Neural crest cell (in vitro differentiated cells): ENCODE data around the gene DENND1A. TPM values are rescaled to one million over a fixed set of nuclear protein-coding genes. Genes with fewer than 3 reads are reported as not detected.
"Not testable (repeated sequence)": the region's sequence is repeated elsewhere in the genome, so short reads cannot be mapped to it uniquely, and the experiment has no call there.

Source experiments
- DNase-seq: peaks from one replicate; pipeline ENCODE4 v3.0.0; 2021; ENCODE audit warnings: low read depth, mixed read lengths, low spot score
- H3K27ac Mint-ChIP-seq: one replicate; pipeline ENCODE4 v1.8.0; 2021; ENCODE audit warnings: mild to moderate bottlenecking, mixed read lengths; ENCODE audit not compliant: unreplicated experiment
- H3K27me3 Mint-ChIP-seq: 2 replicates; pipeline ENCODE4 v1.8.0; 2021; ENCODE audit warnings: low read depth, mild to moderate bottlenecking, mixed read lengths
- H3K36me3 Mint-ChIP-seq: 2 replicates; pipeline ENCODE4 v1.8.0; 2021; ENCODE audit warnings: low read depth, mild to moderate bottlenecking, mixed read lengths
- H3K4me1 Mint-ChIP-seq: 2 replicates; pipeline ENCODE4 v1.8.0; 2021; ENCODE audit warnings: mixed read lengths
- H3K4me3 Mint-ChIP-seq: one replicate; pipeline ENCODE4 v1.8.0; 2021; ENCODE audit warnings: mild to moderate bottlenecking, mixed read lengths
- H3K9me3 Mint-ChIP-seq: 2 replicates; pipeline ENCODE4 v1.8.0; 2021; ENCODE audit warnings: mixed read lengths
- CTCF ChIP-seq: fragments of 200-600 bp; sonication (generic); conservative IDR thresholded peaks from 2 replicates; pipeline ENCODE4 v1.5.0; 2021; ENCODE audit warnings: antibody characterized with exemption, mild to moderate bottlenecking
- total RNA-seq: library from RNA; stranded (reverse); gene quantifications from 2 replicates; pipeline ENCODE4 v1.2.1, GENCODE V29; 2021

The DENND1A gene
- total RNA-seq, 1 donor from 2014 or later = 17.8 TPM

- no peak for TF ChIP-seq CTCF
- peaks cover 29% of the 10 kb centered on the region for H3K27me3 Mint-ChIP-seq
- no peak overlapping the region for H3K4me3 Mint-ChIP-seq
- no peak overlapping the region for H3K27ac Mint-ChIP-seq
- peaks cover 2% of the 10 kb centered on the region for H3K36me3 Mint-ChIP-seq
- DNase-seq = no peak
- H3K9me3 Mint-ChIP-seq = peaks cover 7% of the 10 kb centered on the region
- no peaks in the 10 kb centered on the region for H3K4me1 Mint-ChIP-seq
Observed at GRCh38 chr9:123940721-123941523, 11.0 kb upstream of the DENND1A start.

GRCh38 chr9:123938401-123938800 is 8.5 kb upstream of the DENND1A start:
- no peak for TF ChIP-seq CTCF
- H3K9me3 Mint-ChIP-seq = peaks cover 7% of the 10 kb centered on the region
- H3K27ac Mint-ChIP-seq = no peak overlapping the region
- H3K4me1 Mint-ChIP-seq = no peaks in the 10 kb centered on the region
- H3K36me3 Mint-ChIP-seq = peaks cover 2% of the 10 kb centered on the region
- H3K4me3 Mint-ChIP-seq = no peak overlapping the region
- no peak for DNase-seq
- peaks cover 52% of the 10 kb centered on the region for H3K27me3 Mint-ChIP-seq

- H3K27me3 Mint-ChIP-seq = peaks cover 62% of the 10 kb centered on the region
- H3K4me1 Mint-ChIP-seq, H3K4me3 Mint-ChIP-seq, H3K9me3 Mint-ChIP-seq, DNase-seq, H3K27ac Mint-ChIP-seq, H3K36me3 Mint-ChIP-seq: not testable (repeated sequence)
Observed at GRCh38 chr9:123936575-123936974, 6.6 kb upstream of the DENND1A start.

GRCh38 chr9:123933440-123934212 is 3.7 kb upstream of the DENND1A start:
- Mint-ChIP-seq H3K27ac (no peak overlapping the region), H3K4me3 (peak overlapping the region; percentile 41), H3K36me3 (peaks cover 2% of the 10 kb centered on the region), H3K27me3 (peaks cover 63% of the 10 kb centered on the region), H3K9me3 (peaks cover 7% of the 10 kb centered on the region), H3K4me1 (peaks cover 13% of the 10 kb centered on the region)
- DNase-seq = no peak
- no peak for TF ChIP-seq CTCF

- Mint-ChIP-seq H3K27me3 (peaks cover 45% of the 10 kb centered on the region), H3K4me1 (peaks cover 25% of the 10 kb centered on the region), H3K4me3 (peak overlapping the region; percentile 89), H3K36me3 (peaks cover 4% of the 10 kb centered on the region), H3K27ac (peak overlapping the region; percentile 0), H3K9me3 (peaks cover 3% of the 10 kb centered on the region)
- no peak for DNase-seq
- no peak for TF ChIP-seq CTCF
Observed at GRCh38 chr9:123929177-123929869, 603 bp downstream of the DENND1A start.
